Pulmonary artery endothelial cell (primary cell): ENCODE measurements around the gene ITGB7. TPM values are rescaled to one million over a fixed set of nuclear protein-coding genes. Genes with fewer than 3 reads are reported as not detected.

Source experiments
- DNase-seq: peaks from one replicate; pipeline ENCODE4 v3.0.0-alpha.2; 2011; ENCODE audit warnings: low read depth, low spot score
- total RNA-seq: library from RNA; depleted of rRNA; stranded (reverse); fragments of >200 nt; gene quantifications from 2 replicates; pipeline ENCODE4 v1.2.3, GENCODE V29; 2014

ITGB7 gene, protein sequence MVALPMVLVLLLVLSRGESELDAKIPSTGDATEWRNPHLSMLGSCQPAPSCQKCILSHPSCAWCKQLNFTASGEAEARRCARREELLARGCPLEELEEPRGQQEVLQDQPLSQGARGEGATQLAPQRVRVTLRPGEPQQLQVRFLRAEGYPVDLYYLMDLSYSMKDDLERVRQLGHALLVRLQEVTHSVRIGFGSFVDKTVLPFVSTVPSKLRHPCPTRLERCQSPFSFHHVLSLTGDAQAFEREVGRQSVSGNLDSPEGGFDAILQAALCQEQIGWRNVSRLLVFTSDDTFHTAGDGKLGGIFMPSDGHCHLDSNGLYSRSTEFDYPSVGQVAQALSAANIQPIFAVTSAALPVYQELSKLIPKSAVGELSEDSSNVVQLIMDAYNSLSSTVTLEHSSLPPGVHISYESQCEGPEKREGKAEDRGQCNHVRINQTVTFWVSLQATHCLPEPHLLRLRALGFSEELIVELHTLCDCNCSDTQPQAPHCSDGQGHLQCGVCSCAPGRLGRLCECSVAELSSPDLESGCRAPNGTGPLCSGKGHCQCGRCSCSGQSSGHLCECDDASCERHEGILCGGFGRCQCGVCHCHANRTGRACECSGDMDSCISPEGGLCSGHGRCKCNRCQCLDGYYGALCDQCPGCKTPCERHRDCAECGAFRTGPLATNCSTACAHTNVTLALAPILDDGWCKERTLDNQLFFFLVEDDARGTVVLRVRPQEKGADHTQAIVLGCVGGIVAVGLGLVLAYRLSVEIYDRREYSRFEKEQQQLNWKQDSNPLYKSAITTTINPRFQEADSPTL
- 0.42 TPM in 1 of 2 replicates, not detected in the other for total RNA-seq

DNA sequence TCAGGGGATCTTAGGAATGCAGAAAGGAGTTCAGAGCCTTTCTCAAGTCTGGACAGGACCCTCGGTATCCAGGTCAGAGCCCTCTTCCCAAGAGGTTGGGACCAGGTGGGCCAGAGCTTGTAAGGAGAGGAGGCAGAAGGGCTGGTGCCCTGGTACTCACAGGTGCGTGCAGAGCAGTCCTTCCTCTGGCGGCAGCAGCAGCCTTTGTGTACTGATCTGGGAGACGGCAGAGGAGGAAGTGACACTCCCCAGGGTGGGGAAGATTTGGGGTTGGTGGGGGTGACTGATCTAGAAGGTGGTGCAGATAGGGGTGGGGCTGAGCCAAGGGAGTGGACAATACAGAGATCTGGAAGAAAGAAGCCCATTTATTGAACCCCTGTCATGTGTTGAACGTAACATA, at the start of gene ITGB7:
Gene ITGB7 (minus strand): TSS at position 210 of the 400 bp plus-strand sequence. CDS start 6,808 bp downstream, outside the sequence.
- no peak for DNase-seq

DNA sequence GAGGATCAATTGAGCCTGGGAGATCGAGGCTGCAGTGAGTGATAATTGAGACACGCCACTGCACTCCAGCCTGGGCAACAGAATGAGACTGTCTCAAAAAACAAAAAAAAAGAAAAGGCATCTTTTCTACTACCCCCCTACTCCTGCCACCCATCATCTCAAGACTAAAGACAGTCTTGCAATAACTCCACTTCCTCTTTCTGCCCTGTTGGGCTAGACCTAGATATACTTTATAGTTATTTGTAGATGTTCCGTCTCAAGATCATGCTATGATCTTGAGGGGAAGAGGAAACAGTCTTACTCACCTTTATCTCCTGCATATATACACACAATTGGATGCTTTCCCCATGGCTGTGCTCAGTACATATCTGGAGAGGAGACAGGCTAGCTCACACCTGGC, 48.9 kb upstream of the ITGB7 start:
- DNase-seq, result no peak

DNA sequence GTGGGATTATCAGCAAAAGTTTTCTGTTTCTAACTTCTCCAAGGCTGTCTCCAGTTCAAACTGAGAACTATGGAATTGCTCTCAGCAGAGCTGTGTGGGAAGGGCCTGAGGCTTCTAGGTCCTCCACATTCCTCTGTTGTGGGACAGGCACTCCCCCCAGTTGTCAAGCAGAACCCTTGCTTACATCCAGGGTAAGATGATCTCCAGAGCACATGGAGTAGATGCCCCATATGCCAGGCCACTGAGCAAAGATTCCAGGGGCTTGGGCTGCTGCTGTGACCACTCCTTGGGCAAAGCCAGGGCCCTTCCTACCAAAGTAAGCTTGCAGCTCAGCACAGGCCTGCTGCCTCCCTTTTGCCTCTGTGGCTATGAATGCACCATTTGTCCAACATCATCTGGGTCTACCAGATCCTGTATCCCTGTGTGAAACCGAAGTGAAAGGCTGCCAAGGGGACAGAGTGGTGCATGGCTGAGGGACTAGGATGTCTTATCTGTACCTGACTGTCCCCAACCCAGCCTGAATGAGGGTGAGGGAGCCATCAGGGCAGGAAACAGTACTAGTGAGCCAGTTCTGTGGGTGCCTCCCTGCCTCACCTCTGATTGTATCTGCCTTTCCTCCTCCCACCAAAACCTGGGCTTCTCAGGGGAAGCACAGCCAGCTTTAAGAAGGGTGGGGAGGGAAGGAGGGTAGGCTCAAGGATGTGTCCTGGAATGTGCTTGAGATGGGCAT, 47.9 kb upstream of the ITGB7 start:
- DNase-seq, result no peak

DNA sequence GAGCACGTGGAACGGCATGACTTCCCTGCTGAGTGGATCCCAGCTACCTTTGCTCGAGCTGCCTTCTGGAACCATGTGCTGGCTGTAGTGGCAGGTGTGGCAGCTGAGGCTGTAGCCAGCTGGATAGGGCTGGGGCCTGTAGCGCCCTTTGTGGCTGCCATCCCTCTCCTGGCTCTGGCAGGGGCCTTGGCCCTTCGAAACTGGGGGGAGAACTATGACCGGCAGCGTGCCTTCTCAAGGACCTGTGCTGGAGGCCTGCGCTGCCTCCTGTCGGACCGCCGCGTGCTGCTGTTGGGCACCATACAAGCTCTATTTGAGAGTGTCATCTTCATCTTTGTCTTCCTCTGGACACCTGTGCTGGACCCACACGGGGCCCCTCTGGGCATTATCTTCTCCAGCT, 46.2 kb upstream of the ITGB7 start:
- DNase-seq, result no peak

DNA sequence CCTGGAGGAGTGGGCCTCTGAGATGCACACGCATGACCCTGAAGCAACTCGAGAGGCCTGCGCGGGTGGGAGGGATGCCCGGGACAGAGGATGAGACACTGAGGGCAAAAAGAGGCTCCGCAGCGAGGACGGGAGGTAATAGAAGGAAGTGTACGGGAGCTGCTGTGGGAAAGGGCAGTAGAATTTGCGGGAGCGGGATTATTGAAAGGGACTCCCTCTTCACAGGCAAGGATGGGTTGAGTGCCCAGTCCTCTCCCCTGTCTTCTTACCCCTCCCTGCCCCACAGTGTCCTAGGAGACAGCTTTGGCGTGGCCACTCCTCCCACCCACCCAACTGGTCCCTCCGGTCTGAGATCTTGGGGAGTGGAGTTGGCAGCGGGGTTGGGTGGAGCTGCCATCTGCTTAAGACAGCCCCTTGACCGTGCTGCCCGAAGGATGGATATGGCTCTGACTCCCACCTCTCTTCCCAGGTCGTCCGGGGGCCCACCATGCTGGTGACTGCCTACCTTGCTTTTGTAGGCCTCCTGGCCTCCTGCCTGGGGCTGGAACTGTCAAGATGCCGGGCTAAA, 45.4 kb upstream of the ITGB7 start:
- DNase-seq, result no peak

DNA sequence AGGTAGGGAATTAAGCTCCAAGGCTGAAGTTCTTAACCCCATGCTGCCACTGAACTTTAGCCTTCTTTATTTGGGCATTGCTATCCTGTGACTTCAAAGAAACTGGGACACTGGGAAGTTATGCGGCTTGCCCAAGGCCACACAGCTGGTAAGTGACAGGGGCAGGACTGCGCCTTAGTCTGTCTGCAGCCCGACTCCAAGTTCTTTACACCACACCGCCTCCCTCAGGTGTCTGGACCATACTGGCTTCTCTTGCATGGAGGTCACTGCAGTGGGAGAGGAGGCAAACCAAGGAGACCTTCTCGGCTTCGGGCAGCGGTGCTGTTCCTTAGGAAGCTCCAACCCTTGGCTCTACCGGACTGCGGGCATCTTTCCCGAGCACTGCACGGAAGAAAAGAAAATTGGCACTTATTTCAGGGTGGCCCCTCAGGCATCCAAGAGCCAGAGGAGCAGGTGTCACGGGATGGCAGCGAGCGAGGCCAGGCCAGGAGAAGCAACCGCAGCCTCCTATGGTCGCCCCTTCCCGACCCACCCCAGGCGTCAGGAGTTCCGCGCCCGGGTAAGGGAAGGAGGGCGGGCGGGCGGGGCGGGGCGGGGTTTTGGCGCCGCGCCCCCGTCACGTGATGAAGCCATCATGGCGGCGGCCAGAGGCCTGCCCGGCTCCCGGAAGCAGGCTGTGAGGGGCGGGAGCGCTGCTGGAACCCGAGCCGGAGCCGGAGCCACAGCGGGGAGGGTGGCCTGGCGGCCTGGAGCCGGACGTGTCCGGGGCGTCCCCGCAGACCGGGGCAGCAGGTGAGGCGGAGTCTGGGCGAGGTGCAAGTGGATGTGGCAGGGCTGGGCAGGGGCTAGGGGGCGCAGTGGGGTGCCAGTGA, 44.7 kb upstream of the ITGB7 start:
- DNase-seq, result no peak

DNA sequence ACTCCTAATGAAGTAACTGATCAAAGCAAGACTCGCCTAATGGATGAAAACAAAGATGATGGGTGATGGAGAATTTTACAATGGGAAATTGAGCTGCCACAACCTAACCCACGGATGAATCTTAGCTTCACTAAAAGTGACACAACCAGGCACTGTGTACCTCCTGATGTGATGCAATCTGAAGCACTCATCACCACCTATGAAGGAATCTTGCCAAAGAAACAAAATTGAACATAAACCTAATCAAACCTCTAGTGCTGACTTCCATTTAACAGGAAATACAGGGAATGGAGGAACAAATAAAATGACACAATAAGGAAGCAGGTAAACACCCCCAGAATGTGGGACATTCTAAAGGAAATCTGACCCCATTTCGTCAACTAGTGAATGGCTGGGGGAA, 38.2 kb upstream of the ITGB7 start:
- no peak for DNase-seq

DNA sequence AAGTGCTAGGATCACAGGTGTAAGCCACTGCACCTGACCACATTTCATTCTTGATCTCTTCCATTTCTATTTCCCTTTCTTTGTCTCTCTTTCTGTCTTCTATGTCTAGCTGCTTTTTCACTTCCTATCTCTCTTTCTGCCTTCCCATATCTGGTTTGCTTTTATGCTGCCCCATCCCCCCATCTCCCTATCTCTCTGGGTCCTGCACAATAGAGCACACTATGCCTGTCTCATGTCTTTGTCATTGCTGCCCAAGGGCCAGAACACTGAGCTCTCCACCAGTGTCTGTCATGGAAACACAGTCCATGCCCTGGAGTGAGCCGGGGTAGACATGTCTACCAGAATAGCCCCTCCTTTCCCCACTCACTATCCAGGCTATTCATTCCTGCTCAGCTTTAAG, 37.3 kb upstream of the ITGB7 start:
- DNase-seq, result no peak

DNA sequence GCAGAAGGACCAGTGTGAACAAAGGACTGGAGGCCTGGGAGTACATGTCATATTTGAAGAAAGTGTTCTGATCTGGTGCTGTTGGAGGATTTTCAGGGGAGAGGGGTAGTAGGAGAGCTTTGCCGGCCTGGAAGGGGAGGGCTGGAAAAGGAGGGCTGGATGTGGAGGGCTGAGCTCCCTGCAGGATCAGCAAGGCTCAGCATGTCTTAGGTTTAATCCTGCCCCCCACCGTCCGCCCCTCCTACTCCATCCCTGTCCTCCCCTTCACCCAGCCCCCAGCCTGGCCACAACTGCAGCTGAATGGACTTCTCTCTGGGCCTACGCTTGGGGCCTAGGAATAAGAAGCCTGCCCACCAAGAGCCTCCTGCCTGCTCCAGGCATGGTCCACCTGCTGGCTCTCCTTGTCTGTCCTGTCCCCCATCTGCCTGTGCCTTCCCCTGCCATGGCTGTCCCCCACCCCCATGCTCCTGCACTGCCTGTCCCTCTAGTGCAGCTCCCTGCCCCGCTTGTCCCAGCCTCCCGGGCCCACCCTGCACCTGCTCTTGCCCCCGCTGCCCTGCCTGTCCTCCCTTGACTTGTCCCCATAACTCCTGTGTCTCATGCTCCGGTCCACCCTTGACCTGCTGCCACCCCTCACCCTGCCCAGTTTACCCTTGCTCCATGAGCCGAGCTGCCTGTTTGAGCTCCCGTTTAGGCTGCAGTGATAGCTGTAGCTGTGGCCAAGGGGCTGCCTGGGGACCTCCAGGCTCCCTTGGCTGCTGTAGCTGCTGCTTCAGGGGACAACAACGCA, 34.8 kb upstream of the ITGB7 start:
- DNase-seq, result no peak

DNA sequence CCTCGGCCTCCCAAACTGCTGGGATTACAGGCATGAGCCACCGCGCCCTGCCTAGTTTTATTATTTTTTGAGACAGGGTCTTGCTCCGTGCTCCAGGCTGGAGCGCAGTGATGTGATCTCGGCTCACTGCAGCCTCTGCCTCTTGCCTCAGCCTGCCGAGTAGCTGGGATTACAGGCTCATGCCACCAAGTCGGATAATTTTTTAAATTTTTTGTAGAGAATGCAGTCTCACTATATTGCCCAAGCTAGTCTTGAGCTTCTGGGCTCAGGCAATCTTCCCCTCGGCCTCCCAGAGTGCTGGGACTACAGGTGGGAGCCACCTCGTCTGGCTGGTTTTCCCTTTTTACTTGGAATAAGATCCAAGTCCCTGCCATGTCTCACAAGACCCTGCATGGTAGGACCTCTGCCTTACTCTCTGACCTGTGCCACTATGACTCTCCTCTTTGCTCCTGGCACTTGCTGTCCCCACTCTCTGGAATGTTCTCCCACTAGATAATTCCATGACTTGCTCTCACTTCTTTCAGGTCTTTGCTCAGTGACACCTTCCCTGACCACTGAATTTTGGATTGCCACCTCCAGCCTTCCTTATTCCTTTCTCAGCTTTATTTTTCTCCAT, 32.7 kb upstream of the ITGB7 start:
- no peak for DNase-seq

DNA sequence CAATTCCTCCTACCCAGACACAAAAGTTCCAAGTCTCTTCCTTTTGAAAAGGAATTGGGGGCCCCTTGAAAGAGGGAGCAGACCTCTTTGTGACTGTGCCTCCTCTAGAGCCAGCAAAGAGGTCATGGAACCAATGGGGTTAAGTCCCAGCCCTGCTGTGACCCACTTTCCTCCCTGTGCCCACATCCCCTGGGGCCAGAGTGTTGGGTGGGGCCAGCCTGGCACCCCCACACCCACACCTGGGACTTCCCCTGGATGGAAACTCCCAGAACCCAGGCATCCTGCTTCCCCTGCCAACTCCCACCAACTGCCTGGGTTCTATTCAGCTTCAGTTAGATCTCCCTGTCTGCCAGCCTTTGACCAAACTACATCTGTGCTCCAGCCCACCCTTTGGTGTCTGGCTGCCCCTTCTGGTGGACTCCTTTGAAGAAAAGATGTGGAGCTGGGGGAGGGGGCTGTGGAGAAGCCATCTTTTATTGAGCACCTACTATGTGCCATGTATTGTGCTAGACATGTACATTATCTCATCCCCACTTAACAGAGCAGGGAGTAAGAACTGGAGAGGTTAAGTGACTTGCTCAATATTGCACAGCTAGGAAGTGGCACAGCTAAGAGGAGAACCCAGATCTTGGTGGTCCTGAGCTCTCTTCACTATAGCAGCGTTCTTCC, 29.5 kb upstream of the ITGB7 start:
- DNase-seq, result no peak

DNA sequence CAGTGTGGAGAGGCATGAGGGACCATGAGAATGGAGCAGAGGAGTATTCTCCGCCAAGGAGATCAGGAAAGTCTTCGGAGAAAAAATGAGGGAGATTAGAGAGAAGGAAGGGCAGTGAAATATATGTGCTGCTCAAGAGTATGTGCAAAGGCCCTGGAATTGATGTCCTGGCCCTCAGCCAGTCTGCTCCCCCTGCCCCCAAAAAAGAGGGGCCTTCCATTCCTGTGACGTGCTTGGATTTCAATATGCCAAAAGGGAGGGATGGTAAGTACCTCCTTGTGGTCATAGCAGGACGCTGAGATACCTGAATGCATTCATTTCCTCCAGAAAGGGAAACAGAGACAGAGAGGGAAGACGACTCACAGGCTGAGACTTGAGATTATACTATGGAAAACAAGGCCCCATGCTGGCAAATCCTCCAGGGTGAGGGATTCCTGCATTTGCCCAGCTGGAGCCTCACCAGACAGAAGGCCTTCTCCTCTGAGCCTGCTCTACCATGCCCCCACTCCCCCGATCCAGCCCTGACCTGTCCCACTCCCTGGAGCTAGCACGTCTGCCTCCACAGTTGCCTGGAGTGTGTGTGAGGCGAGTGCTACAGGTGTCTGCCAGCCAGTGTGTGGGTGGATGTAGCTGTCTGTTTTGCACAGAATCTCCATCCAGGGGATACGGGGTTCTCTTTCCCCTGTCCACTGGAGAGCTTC, 28.8 kb upstream of the ITGB7 start:
- DNase-seq, result no peak

DNA sequence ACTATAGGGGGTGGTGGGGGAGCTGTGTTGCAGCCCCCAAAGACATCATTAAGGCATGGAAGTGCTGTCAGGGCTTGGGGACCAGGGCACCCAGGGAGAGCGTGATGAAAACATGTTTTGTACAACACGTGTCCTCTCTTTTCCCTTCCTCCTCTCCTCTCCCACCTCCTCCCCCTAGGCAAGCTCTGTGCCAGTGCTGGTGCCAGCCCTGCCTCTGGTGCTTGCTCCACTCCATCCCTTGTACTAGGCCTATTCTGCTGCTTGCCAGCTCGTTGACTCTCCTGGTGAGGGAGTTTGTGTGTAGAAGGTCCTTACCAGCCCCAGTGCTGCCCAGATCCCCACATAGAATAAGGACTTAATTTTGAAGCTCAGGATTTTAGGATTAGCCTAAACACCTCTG, 28.1 kb upstream of the ITGB7 start:
- no peak for DNase-seq

DNA sequence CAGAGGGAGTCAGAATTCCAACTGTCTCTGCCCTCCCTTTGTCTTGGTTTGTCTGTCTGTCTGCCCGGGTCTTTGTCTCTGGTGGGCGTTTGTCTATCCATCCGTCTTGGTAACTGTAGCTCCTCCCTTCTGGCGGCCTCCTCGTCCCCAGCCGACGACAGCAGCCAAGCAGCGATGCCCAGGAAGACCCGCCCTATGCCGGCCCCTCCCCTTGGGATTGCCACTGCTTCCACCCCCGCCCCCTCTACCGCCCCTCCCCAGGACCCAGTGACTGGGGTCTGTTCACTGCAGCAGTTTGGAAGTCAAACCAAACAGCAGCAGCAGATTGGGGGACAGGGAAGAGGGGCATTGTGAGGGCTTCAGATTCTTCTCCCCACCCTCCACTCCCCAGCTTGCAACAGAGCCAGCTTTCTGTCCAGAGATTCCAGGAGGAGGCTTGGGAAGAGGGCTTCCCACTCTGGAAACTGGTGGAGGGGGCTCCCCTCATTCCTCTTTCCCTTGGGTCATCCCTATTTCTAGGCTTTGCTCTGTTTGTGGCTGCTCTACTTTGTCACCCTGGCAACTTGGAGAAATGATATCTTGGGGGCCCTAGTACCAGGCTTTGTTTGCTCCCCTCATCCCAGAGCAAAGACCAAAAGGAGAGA, 27.3 kb upstream of the ITGB7 start:
- DNase-seq, result no peak

DNA sequence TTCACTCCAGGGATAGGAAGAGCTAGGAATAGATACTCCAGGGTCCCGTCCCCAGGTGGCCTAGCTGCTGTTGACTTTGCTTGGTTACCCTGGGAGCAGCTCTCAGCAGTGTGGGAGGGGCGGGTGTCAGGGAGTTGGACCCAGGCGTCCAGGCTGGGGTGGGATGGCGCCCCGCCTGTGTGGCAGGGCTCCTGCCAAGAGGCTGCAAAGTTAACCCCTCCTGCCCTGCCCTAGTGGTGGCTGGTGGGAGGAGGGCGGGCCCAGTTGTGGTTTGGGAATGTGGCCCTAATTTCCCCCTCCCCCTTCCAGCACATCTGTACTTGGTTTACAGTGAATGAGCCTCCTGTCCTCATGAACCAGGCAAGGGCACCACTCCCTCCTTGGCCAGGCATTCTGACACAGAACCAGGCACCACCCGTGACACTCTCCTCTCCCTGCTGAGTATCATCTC, 26.6 kb upstream of the ITGB7 start:
- DNase-seq, result no peak

DNA sequence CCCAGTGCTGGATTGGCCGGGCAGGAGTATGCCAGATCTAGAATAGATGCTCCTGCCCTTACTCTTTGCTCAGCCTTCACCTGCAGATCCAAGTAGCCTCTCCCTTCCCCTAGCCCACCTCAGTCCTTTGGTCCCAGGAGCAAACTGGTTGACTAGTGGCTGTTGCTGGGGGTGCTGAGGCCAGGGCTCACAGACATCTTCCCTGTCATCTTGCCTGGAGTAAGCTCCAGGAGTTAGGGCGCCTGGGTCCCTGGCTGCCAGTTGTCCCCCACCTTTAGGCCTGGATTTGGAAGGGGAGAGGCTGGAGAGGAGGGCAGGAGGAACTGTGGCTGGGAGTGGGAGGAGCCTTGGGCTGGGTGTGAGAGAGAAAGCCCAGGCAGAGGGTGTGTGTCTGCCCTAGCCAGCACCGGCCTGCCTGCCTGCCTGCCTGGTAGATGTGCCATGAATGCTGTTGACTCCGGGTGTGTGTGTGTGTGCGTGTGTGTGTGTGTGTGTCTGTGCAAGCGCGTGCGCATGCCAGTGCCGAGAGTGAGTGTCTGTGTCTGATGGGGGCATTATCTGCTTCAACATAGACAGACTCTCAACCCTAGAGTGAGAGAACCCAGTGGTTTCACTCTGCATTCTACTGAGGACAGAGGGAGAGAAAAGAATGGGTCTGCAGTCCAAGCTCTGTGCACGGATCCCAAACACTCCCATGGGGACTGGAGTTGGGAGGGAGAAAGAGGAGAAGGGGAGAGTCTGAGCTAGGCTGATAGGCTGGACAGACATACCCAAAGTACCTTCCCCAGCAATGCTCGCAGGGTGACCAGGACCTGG, 25.8 kb upstream of the ITGB7 start:
- no peak for DNase-seq
